WTC11 (cell line): Measurements from ENCODE around the gene LDB3. TPM values are rescaled to one million over a fixed set of nuclear protein-coding genes. Genes with fewer than 3 reads are reported as not detected.

Source experiments
- ATAC-seq: fragments of 200-7000 bp; cut with Tn5 transposase; 2 replicates; pipeline ENCODE4 v1.10.0; 2021; ENCODE audit warnings: mild to moderate bottlenecking, moderate library complexity
- CTCF ChIA-PET: fragments of 300-600 bp; sonication (Branson Sonifier 250); formaldehyde crosslinking; loops from one replicate; lab custom pipeline; 2021; ENCODE audit warnings: antibody characterized with exemption; lab: Charles Lee
- POLR2A ChIA-PET: fragments of 350-600 bp; sonication (Branson Sonifier 250); formaldehyde crosslinking; loops from one replicate; lab custom pipeline; 2021; ENCODE audit warnings: antibody characterized with exemption; lab: Charles Lee
- DNase-seq: peaks from one replicate; pipeline ENCODE4 v3.0.0; 2021; ENCODE audit warnings: low spot score
- H3K27ac Mint-ChIP-seq: 2 replicates; pipeline ENCODE4 v1.8.0; 2021; ENCODE audit warnings: mixed read lengths
- H3K27me3 Mint-ChIP-seq: 2 replicates; pipeline ENCODE4 v1.8.0; 2021; ENCODE audit warnings: low read depth, mild to moderate bottlenecking, moderate library complexity, mixed read lengths
- H3K36me3 Mint-ChIP-seq: 2 replicates; pipeline ENCODE4 v1.8.0; 2021; ENCODE audit warnings: mixed read lengths
- H3K4me1 Mint-ChIP-seq: 2 replicates; pipeline ENCODE4 v1.8.0; 2022; ENCODE audit warnings: mixed read lengths
- H3K4me3 Mint-ChIP-seq: 2 replicates; pipeline ENCODE4 v1.8.0; 2021; ENCODE audit warnings: mild to moderate bottlenecking, moderate library complexity, mixed read lengths
- H3K9me3 Mint-ChIP-seq: 2 replicates; pipeline ENCODE4 v1.8.0; 2021; ENCODE audit warnings: mixed read lengths
- ATF6 ChIP-seq: sonication (generic); formaldehyde crosslinking; IDR thresholded peaks from 2 replicates; pipeline ENCODE4 v1.8.1; 2023; ENCODE audit warnings: mild to moderate bottlenecking, missing genetic modification reagents
- CDX4 ChIP-seq: fragments of 250-450 bp; sonication (Bioruptor Pico); IDR thresholded peaks from 2 replicates; pipeline ENCODE4 v1.9.0; 2021; ENCODE audit warnings: moderate library complexity, mild to moderate bottlenecking, inconsistent platforms, borderline replicate concordance
- CTCF ChIP-seq: fragments of 200-600 bp; IDR thresholded peaks from 2 replicates; pipeline ENCODE4 v1.8.0; 2022; ENCODE audit warnings: antibody characterized with exemption
- ELF4 ChIP-seq: sonication (generic); formaldehyde crosslinking; IDR thresholded peaks from 2 replicates; pipeline ENCODE4 v1.8.1; 2022; ENCODE audit warnings: low read depth, mild to moderate bottlenecking, moderate library complexity, missing genetic modification reagents
- ERG ChIP-seq: fragments of 250-450 bp; sonication (Bioruptor Pico); IDR thresholded peaks from 2 replicates; pipeline ENCODE4 v1.8.0; 2021; ENCODE audit warnings: mild to moderate bottlenecking
- NFE2L1 ChIP-seq: sonication (generic); formaldehyde crosslinking; IDR thresholded peaks from 2 replicates; pipeline ENCODE4 v1.8.1; 2023; ENCODE audit warnings: missing genetic modification reagents
- NFYB ChIP-seq: sonication (generic); formaldehyde crosslinking; conservative IDR thresholded peaks from 2 replicates; pipeline ENCODE4 v1.8.0; 2022; ENCODE audit warnings: low read depth, missing genetic modification reagents
- PRDM15 ChIP-seq: sonication (generic); formaldehyde crosslinking; IDR thresholded peaks from 2 replicates; pipeline ENCODE4 v1.8.0; 2022; ENCODE audit warnings: missing genetic modification reagents
- ZBTB21 ChIP-seq: sonication (generic); formaldehyde crosslinking; IDR thresholded peaks from 2 replicates; pipeline ENCODE4 v1.8.1; 2023; ENCODE audit warnings: mild to moderate bottlenecking, missing genetic modification reagents, borderline replicate concordance
- ZNF121 ChIP-seq: sonication (generic); formaldehyde crosslinking; IDR thresholded peaks from 2 replicates; pipeline ENCODE4 v1.8.0; 2023; ENCODE audit warnings: missing genetic modification reagents
- total RNA-seq: library from RNA; stranded (reverse); gene quantifications from 3 replicates; pipeline ENCODE4 v1.2.3, GENCODE V29; 2021
- TF ChIP-seq, protein P1 (sequence below): sonication (generic); formaldehyde crosslinking; IDR thresholded peaks from 2 replicates; pipeline ENCODE4 v1.8.1; 2023; ENCODE audit warnings: mild to moderate bottlenecking, missing genetic modification reagents, borderline replicate concordance

The LDB3 gene
- total RNA-seq, 1 experiment from 2014 or later: 0.42 TPM

- no peaks in the 10 kb centered on the region for H3K27me3 Mint-ChIP-seq
- H3K4me3 Mint-ChIP-seq: no peak overlapping the region
- no peaks in the 10 kb centered on the region for H3K9me3 Mint-ChIP-seq
- H3K36me3 Mint-ChIP-seq: no peaks in the 10 kb centered on the region
- no peak overlapping the region for H3K27ac Mint-ChIP-seq
- peaks cover 9% of the 10 kb centered on the region for H3K4me1 Mint-ChIP-seq
- POLR2A ChIA-PET: no interaction called here
- TF ChIP-seq NFE2L1 (CRISPR knock-in tag) (no peak), CDX4 (CRISPR knock-in tag) (no peak), PRDM15 (CRISPR knock-in tag) (no peak), ELF4 (CRISPR knock-in tag) (no peak), CTCF (no peak), ATF6 (CRISPR knock-in tag) (no peak), ERG (CRISPR knock-in tag) (no peak), ZNF121 (CRISPR knock-in tag) (no peak), ZBTB21 (CRISPR knock-in tag) (no peak)
- CTCF ChIA-PET: no interaction called here
- ATAC-seq (no peak), DNase-seq (no peak)
These were observed 57.8 kb downstream of the LDB3 start for GRCh38 chr10:86725980-86726676.

GRCh38 chr10:86726677-86726999 is 58.3 kb downstream of the LDB3 start:
- POLR2A ChIA-PET: no interaction called here
- DNase-seq: no peak
- H3K4me3 Mint-ChIP-seq: no peak overlapping the region
- H3K27ac Mint-ChIP-seq: no peak overlapping the region
- H3K36me3 Mint-ChIP-seq: no peaks in the 10 kb centered on the region
- H3K27me3 Mint-ChIP-seq: no peaks in the 10 kb centered on the region
- ATAC-seq: no peak
- H3K9me3 Mint-ChIP-seq: no peaks in the 10 kb centered on the region
- CTCF ChIA-PET: no interaction called here
- TF ChIP-seq ERG (CRISPR knock-in tag): no peak
- H3K4me1 Mint-ChIP-seq: peaks cover 4% of the 10 kb centered on the region

DNA sequence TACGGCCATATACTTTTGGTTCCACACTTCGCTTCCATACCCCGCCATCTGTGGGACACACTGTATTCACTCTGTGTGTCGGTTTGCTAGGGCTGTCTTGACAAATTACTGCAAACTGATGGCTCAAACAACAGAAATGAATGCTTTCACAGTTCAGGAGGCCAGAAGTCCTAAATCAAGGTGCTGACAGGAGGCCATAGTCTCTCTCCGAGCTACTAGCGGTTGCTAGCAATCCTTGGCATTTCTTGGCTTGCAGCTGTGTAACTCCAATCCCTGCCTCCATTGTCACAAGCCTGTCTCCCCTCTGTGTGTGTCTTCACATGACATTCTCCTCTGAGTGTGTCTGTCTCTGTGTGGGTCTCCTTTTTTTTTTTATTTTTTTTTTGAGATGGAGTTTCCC is 59.2 kb downstream of the LDB3 start:
- CTCF ChIA-PET: no interaction called here
- Mint-ChIP-seq H3K36me3 (no peaks in the 10 kb centered on the region), H3K9me3 (no peaks in the 10 kb centered on the region), H3K4me1 (no peaks in the 10 kb centered on the region), H3K4me3 (no peak overlapping the region), H3K27ac (no peak overlapping the region), H3K27me3 (no peaks in the 10 kb centered on the region)
- POLR2A ChIA-PET: no interaction called here
- ATAC-seq: no peak
- no peak for DNase-seq
- TF ChIP-seq, protein P1, sequence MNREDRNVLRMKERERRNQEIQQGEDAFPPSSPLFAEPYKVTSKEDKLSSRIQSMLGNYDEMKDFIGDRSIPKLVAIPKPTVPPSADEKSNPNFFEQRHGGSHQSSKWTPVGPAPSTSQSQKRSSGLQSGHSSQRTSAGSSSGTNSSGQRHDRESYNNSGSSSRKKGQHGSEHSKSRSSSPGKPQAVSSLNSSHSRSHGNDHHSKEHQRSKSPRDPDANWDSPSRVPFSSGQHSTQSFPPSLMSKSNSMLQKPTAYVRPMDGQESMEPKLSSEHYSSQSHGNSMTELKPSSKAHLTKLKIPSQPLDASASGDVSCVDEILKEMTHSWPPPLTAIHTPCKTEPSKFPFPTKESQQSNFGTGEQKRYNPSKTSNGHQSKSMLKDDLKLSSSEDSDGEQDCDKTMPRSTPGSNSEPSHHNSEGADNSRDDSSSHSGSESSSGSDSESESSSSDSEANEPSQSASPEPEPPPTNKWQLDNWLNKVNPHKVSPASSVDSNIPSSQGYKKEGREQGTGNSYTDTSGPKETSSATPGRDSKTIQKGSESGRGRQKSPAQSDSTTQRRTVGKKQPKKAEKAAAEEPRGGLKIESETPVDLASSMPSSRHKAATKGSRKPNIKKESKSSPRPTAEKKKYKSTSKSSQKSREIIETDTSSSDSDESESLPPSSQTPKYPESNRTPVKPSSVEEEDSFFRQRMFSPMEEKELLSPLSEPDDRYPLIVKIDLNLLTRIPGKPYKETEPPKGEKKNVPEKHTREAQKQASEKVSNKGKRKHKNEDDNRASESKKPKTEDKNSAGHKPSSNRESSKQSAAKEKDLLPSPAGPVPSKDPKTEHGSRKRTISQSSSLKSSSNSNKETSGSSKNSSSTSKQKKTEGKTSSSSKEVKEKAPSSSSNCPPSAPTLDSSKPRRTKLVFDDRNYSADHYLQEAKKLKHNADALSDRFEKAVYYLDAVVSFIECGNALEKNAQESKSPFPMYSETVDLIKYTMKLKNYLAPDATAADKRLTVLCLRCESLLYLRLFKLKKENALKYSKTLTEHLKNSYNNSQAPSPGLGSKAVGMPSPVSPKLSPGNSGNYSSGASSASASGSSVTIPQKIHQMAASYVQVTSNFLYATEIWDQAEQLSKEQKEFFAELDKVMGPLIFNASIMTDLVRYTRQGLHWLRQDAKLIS (CRISPR knock-in tag): no peak
- TF ChIP-seq NFYB (no peak), CTCF (no peak)
